Neural progenitor cell (in vitro differentiated cells): ENCODE measurements around the gene COX20. TPM values are rescaled to one million over a fixed set of nuclear protein-coding genes. Genes with fewer than 3 reads are reported as not detected.

Source experiments
- DNase-seq: peaks from one replicate; pipeline ENCODE4 v3.0.0-alpha.2; 2016; ENCODE audit warnings: low spot score
- H2AFZ ChIP-seq: fragments of 200-600 bp; sonication (generic); replicated peaks from 2 replicates; pipeline ENCODE4 v1.6.1; 2016; ENCODE audit warnings: antibody characterized with exemption
- H3F3A ChIP-seq: fragments of 200-600 bp; sonication (generic); 2 replicates; pipeline ENCODE4 v1.6.1; 2016; ENCODE audit warnings: antibody characterized with exemption, low read depth
- H3K27ac ChIP-seq: fragments of 200-600 bp; sonication (generic); 2 replicates; pipeline ENCODE4 v1.5.1; 2016; ENCODE audit warnings: mild to moderate bottlenecking
- H3K27me3 ChIP-seq: fragments of 200-600 bp; sonication (generic); 2 replicates; pipeline ENCODE4 v1.6.1; 2016; ENCODE audit warnings: mild to moderate bottlenecking, moderate library complexity
- H3K36me3 ChIP-seq: fragments of 200-600 bp; sonication (generic); 2 replicates; pipeline ENCODE4 v1.5.1; 2016
- H3K4me1 ChIP-seq: fragments of 200-600 bp; sonication (generic); 2 replicates; pipeline ENCODE4 v1.6.1; 2016; ENCODE audit warnings: mixed run types
- H3K4me2 ChIP-seq: fragments of 200-600 bp; sonication (generic); 2 replicates; pipeline ENCODE4 v1.6.1; 2016
- H3K4me3 ChIP-seq: fragments of 200-600 bp; sonication (generic); 2 replicates; pipeline ENCODE4 v1.5.1; 2016
- H3K79me2 ChIP-seq: fragments of 200-600 bp; sonication (generic); 2 replicates; pipeline ENCODE4 v1.6.1; 2016; ENCODE audit warnings: low read depth
- H3K9ac ChIP-seq: fragments of 200-600 bp; sonication (generic); 2 replicates; pipeline ENCODE4 v1.6.1; 2016
- H3K9me3 ChIP-seq: fragments of 200-600 bp; sonication (generic); 2 replicates; pipeline ENCODE4 v1.5.1; 2016; ENCODE audit warnings: low read depth
- H4K20me1 ChIP-seq: fragments of 200-600 bp; sonication (generic); 2 replicates; pipeline ENCODE4 v1.6.1; 2016; ENCODE audit warnings: low read depth
- H3K27ac Mint-ChIP-seq: 3 replicates; pipeline ENCODE4 v1.8.0; 2021; ENCODE audit warnings: mixed read lengths
- H3K27me3 Mint-ChIP-seq: 2 replicates; pipeline ENCODE4 v1.8.0; 2022; ENCODE audit warnings: low read depth, mild to moderate bottlenecking, inconsistent platforms, moderate library complexity, mixed read lengths; ENCODE audit not compliant: insufficient read depth
- H3K36me3 Mint-ChIP-seq: 3 replicates; pipeline ENCODE4 v1.8.0; 2021; ENCODE audit warnings: mixed read lengths
- H3K4me1 Mint-ChIP-seq: 3 replicates; pipeline ENCODE4 v1.8.0; 2021; ENCODE audit warnings: mixed read lengths
- H3K4me3 Mint-ChIP-seq: 3 replicates; pipeline ENCODE4 v1.8.0; 2021; ENCODE audit warnings: mild to moderate bottlenecking, moderate library complexity, mixed read lengths
- H3K9me3 Mint-ChIP-seq: 3 replicates; pipeline ENCODE4 v1.8.0; 2020; ENCODE audit warnings: mixed read lengths
- CTCF ChIP-seq: fragments of 200-600 bp; sonication (generic); IDR thresholded peaks from 2 replicates; pipeline ENCODE4 v1.5.1; 2017; ENCODE audit warnings: antibody characterized with exemption, mild to moderate bottlenecking
- EZH2 ChIP-seq: fragments of 200-600 bp; sonication (generic); IDR thresholded peaks from 2 replicates; pipeline ENCODE4 v1.6.1; 2017; ENCODE audit warnings: antibody characterized with exemption, mild to moderate bottlenecking, moderate library complexity
- EZH2phosphoT487 ChIP-seq: fragments of 200-600 bp; sonication (generic); IDR thresholded peaks from 2 replicates; pipeline ENCODE4 v1.6.1; 2017; ENCODE audit warnings: antibody characterized with exemption
- total RNA-seq: library from RNA; depleted of rRNA; stranded (reverse); fragments of >200 nt; gene quantifications from 2 replicates; pipeline ENCODE4 v1.2.3, GENCODE V29; 2015; ENCODE audit warnings: low replicate concordance

COX20 gene
- total RNA-seq, 1 donor from 2014 or later, result 81.6 TPM

- Histone ChIP-seq H3F3A (peaks cover 58% of the 10 kb centered on the region), H3K36me3 (peaks cover 24% of the 10 kb centered on the region), H3K27ac (peak overlapping the region; percentile 96), H3K27me3 (no peaks in the 10 kb centered on the region), H3K9ac (peak overlapping the region; percentile 96), H3K4me1 (peaks cover 42% of the 10 kb centered on the region), H3K4me3 (peak overlapping the region; percentile 77), H3K79me2 (peaks cover 80% of the 10 kb centered on the region), H4K20me1 (peaks cover 49% of the 10 kb centered on the region), H2AFZ (no peak overlapping the region), H3K9me3 (no peaks in the 10 kb centered on the region), H3K4me2 (peak overlapping the region; percentile 78)
- no peak for TF ChIP-seq EZH2phosphoT487
- no peak for TF ChIP-seq EZH2
- no peak for TF ChIP-seq CTCF
- H3K9me3 Mint-ChIP-seq, result no peaks in the 10 kb centered on the region
- peak; percentile 98 for DNase-seq
- peaks cover 31% of the 10 kb centered on the region for H3K36me3 Mint-ChIP-seq
- peak overlapping the region; percentile 92 for H3K4me3 Mint-ChIP-seq
- H3K4me1 Mint-ChIP-seq, result peaks cover 49% of the 10 kb centered on the region
- peaks cover 6% of the 10 kb centered on the region for H3K27me3 Mint-ChIP-seq
- H3K27ac Mint-ChIP-seq, result peak overlapping the region; percentile 52
These were observed 27.4 kb downstream of the COX20 start for GRCh38 chr1:244862699-244863490.

GRCh38 chr1:244863491-244864252 lies 28.2 kb downstream of the COX20 start:
- Mint-ChIP-seq H3K4me1 (peaks cover 47% of the 10 kb centered on the region), H3K36me3 (peaks cover 26% of the 10 kb centered on the region), H3K27me3 (peaks cover 6% of the 10 kb centered on the region), H3K9me3 (no peaks in the 10 kb centered on the region), H3K4me3 (peak overlapping the region; percentile 92), H3K27ac (peak overlapping the region; percentile 97)
- no peak for TF ChIP-seq EZH2phosphoT487
- no peak for TF ChIP-seq EZH2
- TF ChIP-seq CTCF, result no peak
- H3F3A ChIP-seq, result peaks cover 51% of the 10 kb centered on the region
- peak overlapping the region; percentile 78 for H3K4me2 ChIP-seq
- H2AFZ ChIP-seq, result no peak overlapping the region
- H3K27ac ChIP-seq, result peak overlapping the region; percentile 96
- peaks cover 73% of the 10 kb centered on the region for H3K79me2 ChIP-seq
- H4K20me1 ChIP-seq, result peaks cover 41% of the 10 kb centered on the region
- H3K36me3 ChIP-seq, result peaks cover 17% of the 10 kb centered on the region
- H3K9ac ChIP-seq, result peak overlapping the region; percentile 96
- DNase-seq, result no peak
- peaks cover 37% of the 10 kb centered on the region for H3K4me1 ChIP-seq
- no peaks in the 10 kb centered on the region for H3K27me3 ChIP-seq
- no peaks in the 10 kb centered on the region for H3K9me3 ChIP-seq
- H3K4me3 ChIP-seq, result peak overlapping the region; percentile 77

GRCh38 chr1:244864253-244865027 lies 29.0 kb downstream of the COX20 start, which contains the start of gene HNRNPU:
Gene HNRNPU (minus strand): TSS chr1:244864543. CDS start chr1:244864307, 236 bp downstream.
- DNase-seq, result peak; percentile 99
- peak within 1 kb of the TSS; percentile 96 for H3K9ac ChIP-seq
- H3K4me3 ChIP-seq, result peak within 1 kb of the TSS; percentile 77
- peaks cover 34% of the 10 kb centered on the region for H4K20me1 ChIP-seq
- peaks cover 52% of the 10 kb centered on the region for H3K4me1 Mint-ChIP-seq
- H3K4me3 Mint-ChIP-seq, result peak within 1 kb of the TSS; percentile 86
- no peaks in the 10 kb centered on the region for H3K9me3 Mint-ChIP-seq
- peaks cover 19% of the 10 kb centered on the region for H3K36me3 Mint-ChIP-seq
- H3K36me3 ChIP-seq, result peaks cover 9% of the 10 kb centered on the region
- peak within 1 kb of the TSS; percentile 98 for H3K27ac Mint-ChIP-seq
- H2AFZ ChIP-seq, result peak within 1 kb of the TSS; percentile 4
- no peaks in the 10 kb centered on the region for H3K27me3 ChIP-seq
- H3K79me2 ChIP-seq, result peaks cover 65% of the 10 kb centered on the region
- H3F3A ChIP-seq, result peaks cover 44% of the 10 kb centered on the region
- no peaks in the 10 kb centered on the region for H3K9me3 ChIP-seq
- TF ChIP-seq EZH2 (no peak), CTCF (peak; percentile 48)
- peak within 1 kb of the TSS; percentile 96 for H3K27ac ChIP-seq
- H3K27me3 Mint-ChIP-seq, result peaks cover 8% of the 10 kb centered on the region
- peak within 1 kb of the TSS; percentile 78 for H3K4me2 ChIP-seq
- peaks cover 29% of the 10 kb centered on the region for H3K4me1 ChIP-seq
